GM12873 (cell line): ENCODE results near the gene UTP11.

ENCODE experiments used
- TF ChIP-seq, protein P1 (sequence below): IDR thresholded peaks from 2 replicates; pipeline ENCODE4 v1.5.1; 2012; ENCODE audit warnings: low read depth, mild to moderate bottlenecking, moderate library complexity, low read length, control low read depth; ENCODE audit not compliant: insufficient read depth; ENCODE audit errors: missing control alignments

The UTP11 gene

GRCh38 chr1:38015978-38016725 lies 3.6 kb downstream of the UTP11 start:
- TF ChIP-seq, protein P1, sequence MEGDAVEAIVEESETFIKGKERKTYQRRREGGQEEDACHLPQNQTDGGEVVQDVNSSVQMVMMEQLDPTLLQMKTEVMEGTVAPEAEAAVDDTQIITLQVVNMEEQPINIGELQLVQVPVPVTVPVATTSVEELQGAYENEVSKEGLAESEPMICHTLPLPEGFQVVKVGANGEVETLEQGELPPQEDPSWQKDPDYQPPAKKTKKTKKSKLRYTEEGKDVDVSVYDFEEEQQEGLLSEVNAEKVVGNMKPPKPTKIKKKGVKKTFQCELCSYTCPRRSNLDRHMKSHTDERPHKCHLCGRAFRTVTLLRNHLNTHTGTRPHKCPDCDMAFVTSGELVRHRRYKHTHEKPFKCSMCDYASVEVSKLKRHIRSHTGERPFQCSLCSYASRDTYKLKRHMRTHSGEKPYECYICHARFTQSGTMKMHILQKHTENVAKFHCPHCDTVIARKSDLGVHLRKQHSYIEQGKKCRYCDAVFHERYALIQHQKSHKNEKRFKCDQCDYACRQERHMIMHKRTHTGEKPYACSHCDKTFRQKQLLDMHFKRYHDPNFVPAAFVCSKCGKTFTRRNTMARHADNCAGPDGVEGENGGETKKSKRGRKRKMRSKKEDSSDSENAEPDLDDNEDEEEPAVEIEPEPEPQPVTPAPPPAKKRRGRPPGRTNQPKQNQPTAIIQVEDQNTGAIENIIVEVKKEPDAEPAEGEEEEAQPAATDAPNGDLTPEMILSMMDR, result no peak

GRCh38 chr1:38018864-38019343 lies 6.4 kb downstream of the UTP11 start:
- TF ChIP-seq, protein P1, result peak; percentile 53

GRCh38 chr1:38020396-38020795 lies 7.9 kb downstream of the UTP11 start:
- TF ChIP-seq, protein P1, result no peak

GRCh38 chr1:38021969-38022368 lies 9.4 kb downstream of the UTP11 start:
- TF ChIP-seq, protein P1, result no peak

- TF ChIP-seq, protein P1, result no peak
Observed at GRCh38 chr1:38022810-38023209, 10.3 kb downstream of the UTP11 start.

DNA sequence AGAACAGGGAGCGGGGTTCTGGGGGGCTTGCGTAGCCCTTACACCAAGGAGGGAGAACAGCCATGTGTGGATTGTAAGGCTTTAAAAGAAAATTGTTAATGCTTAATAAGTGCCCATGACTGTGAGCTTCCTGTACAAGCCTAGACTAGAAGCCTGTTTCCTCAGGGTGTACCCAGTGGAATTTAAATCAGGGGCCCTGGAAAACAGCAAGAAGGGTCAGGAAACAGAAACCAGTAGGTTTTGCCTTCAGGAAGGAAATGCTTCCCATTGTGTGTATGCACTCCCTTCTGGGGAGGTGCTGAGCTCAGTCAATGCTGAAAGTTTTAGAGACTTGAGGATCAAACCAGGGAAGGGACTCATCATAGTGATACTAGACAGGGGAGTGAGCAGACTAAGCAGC lies 12.7 kb downstream of the UTP11 start:
- TF ChIP-seq, protein P1, result no peak

DNA sequence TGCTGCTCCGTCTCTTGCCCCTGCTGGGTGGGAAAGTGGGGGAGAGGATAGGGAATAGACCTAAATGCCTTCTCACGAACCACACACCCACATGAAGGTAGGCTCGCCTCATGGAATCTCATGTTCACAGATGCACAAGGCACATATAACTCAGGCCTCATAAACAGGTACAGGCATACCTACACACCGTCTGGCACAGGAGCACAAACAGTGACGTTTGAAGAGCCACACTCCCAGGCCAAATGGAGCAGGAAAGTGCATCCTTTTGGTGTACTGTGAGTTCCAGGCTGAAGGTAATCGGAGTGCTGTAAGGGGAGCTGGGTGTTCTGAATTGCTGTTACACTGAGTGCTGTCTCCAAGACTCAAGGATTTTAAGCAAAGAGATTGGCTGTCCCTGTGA lies 13.1 kb downstream of the UTP11 start:
- TF ChIP-seq, protein P1, result no peak
